Frontal cortex (tissue), 4 donors: ENCODE data around the gene FCHSD2. TPM values are rescaled to one million over a fixed set of nuclear protein-coding genes. Genes with fewer than 3 reads are reported as not detected.
A peak's percentile ranks its signal among the peaks of the same experiment; 100 is the strongest.
"Not testable (repeated sequence)": the region's sequence is repeated elsewhere in the genome, so short reads cannot be mapped to it uniquely, and the experiment has no call there.

Experiments
- DNase-seq, 2 donors: peaks; one replicate each; pipeline ENCODE4 v3.0.0; 2012; ENCODE audit warnings: low spot score in 2 of 2
- FAIRE-seq: peaks from 2 replicates; lab custom pipeline; 2012; peaks lifted over from hg19 to GRCh38; lab: Jason Lieb, UNC
- small RNA-seq: library from RNA; depleted of rRNA; stranded (forward); fragments of <200 nt; gene quantifications from one replicate; pipeline ENCODE3, GENCODE V24; 2014
- total RNA-seq: library from RNA; depleted of rRNA; stranded (reverse); fragments of >200 nt; gene quantifications from one replicate; pipeline ENCODE4 v1.2.3, GENCODE V29; 2014
- donor health status: control.
- donor health status: control.
- donor health status: control.

The FCHSD2 gene
- total RNA-seq, 1 donor from 2014 or later: 57.9 TPM

- peak; percentile 85 to 93 for DNase-seq
- FAIRE-seq: no peak
Measured at GRCh38 chr11:72793425-72794367, 348.4 kb downstream of the FCHSD2 start, which contains the start of gene STARD10. Gene STARD10 (minus strand): TSS chr11:72794047. CDS start chr11:72781181, 12,866 bp downstream.

- FAIRE-seq (no peak), DNase-seq (no peak)
Measured at GRCh38 chr11:72793076-72793424, 349.1 kb downstream of the FCHSD2 start.

GRCh38 chr11:72792437-72793021 is 349.6 kb downstream of the FCHSD2 start:
- DNase-seq (peak in 1 of 2 donors; percentile 5), FAIRE-seq (no peak)

GRCh38 chr11:72791228-72791627 is 350.9 kb downstream of the FCHSD2 start:
- not testable (repeated sequence) for DNase-seq, FAIRE-seq

- DNase-seq (peak in 1 of 2 donors; percentile 56), FAIRE-seq (no peak)
Measured at GRCh38 chr11:72789493-72790131, 352.5 kb downstream of the FCHSD2 start.

- DNase-seq: no peak
- FAIRE-seq: no peak
Measured at GRCh38 chr11:72788241-72788640, 353.9 kb downstream of the FCHSD2 start.

GRCh38 chr11:72787216-72788104 is 354.7 kb downstream of the FCHSD2 start:
- DNase-seq (no peak), FAIRE-seq (no peak)

Small RNA genes within 50 kb of the gene (small RNA-seq; reads per million reads assigned to genes)
- gene RNU6-672P: not detected

Other genes with a start within 250 kb of the FCHSD2 start
- not detected for gene P2RY2, start 76.0 kb upstream of the FCHSD2 start, total RNA-seq
- under 0.01 TPM for gene P2RY6, start 130.0 kb upstream of the FCHSD2 start, total RNA-seq
- gene ARHGEF17, start 166.0 kb upstream of the FCHSD2 start, total RNA-seq: 16.3 TPM
- 2.0 TPM for gene RELT, start 234.1 kb upstream of the FCHSD2 start, total RNA-seq